GM06990 (cell line): ENCODE data around the gene OR6N1.

Source experiments
- DNase-seq: peaks from one replicate; pipeline ENCODE4 v3.0.0-alpha.2; 2011; ENCODE audit not compliant: insufficient read length; ENCODE audit errors: extremely low read depth
- H3K27me3 ChIP-seq: replicated peaks from 2 replicates; pipeline ENCODE4 v1.6.0; 2011; ENCODE audit warnings: low read length; ENCODE audit not compliant: control insufficient read depth, insufficient read depth
- H3K36me3 ChIP-seq: 2 replicates; pipeline ENCODE4 v1.5.1; 2011; ENCODE audit warnings: low read length; ENCODE audit not compliant: control insufficient read depth, insufficient read depth
- H3K4me3 ChIP-seq: replicated peaks from 2 replicates; pipeline ENCODE4 v1.5.1; 2011; ENCODE audit warnings: low read depth, mild to moderate bottlenecking, control low read depth, low read length
- TF ChIP-seq, protein P1 (sequence below): IDR thresholded peaks from 2 replicates; pipeline ENCODE4 v1.5.1; 2011; ENCODE audit warnings: low read length, control low read depth, mild to moderate bottlenecking, inconsistent platforms; ENCODE audit not compliant: insufficient read depth, poor library complexity, severe bottlenecking

The OR6N1 gene

DNA sequence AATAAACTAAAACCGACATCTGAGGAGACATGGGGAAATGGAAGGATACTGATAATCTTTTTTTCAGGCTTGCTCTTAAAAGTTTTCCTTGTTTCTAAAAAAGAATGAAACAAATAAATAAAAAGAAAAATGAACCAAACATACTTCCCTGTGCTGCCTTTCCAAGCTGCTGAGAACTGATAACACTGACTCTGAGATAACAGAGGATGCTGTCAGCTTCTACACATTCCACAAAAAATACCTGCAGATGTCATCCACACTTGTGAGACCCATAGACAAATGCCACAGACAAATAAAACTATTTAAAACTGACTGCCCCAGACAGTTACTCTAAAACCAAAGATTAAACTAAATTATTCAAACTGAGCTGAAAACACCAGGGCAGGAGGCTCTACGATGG, 39.5 kb downstream of the OR6N1 start:
- no peak for DNase-seq
- TF ChIP-seq, protein P1, sequence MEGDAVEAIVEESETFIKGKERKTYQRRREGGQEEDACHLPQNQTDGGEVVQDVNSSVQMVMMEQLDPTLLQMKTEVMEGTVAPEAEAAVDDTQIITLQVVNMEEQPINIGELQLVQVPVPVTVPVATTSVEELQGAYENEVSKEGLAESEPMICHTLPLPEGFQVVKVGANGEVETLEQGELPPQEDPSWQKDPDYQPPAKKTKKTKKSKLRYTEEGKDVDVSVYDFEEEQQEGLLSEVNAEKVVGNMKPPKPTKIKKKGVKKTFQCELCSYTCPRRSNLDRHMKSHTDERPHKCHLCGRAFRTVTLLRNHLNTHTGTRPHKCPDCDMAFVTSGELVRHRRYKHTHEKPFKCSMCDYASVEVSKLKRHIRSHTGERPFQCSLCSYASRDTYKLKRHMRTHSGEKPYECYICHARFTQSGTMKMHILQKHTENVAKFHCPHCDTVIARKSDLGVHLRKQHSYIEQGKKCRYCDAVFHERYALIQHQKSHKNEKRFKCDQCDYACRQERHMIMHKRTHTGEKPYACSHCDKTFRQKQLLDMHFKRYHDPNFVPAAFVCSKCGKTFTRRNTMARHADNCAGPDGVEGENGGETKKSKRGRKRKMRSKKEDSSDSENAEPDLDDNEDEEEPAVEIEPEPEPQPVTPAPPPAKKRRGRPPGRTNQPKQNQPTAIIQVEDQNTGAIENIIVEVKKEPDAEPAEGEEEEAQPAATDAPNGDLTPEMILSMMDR: no peak
- Histone ChIP-seq H3K4me3 (no peak overlapping the region), H3K36me3 (no peaks in the 10 kb centered on the region), H3K27me3 (no peaks in the 10 kb centered on the region)

- Histone ChIP-seq H3K36me3 (no peaks in the 10 kb centered on the region), H3K4me3 (no peak overlapping the region), H3K27me3 (no peaks in the 10 kb centered on the region)
- TF ChIP-seq, protein P1: no peak
- no peak for DNase-seq
Measured at GRCh38 chr1:158731707-158732106, 40.3 kb downstream of the OR6N1 start.

DNA sequence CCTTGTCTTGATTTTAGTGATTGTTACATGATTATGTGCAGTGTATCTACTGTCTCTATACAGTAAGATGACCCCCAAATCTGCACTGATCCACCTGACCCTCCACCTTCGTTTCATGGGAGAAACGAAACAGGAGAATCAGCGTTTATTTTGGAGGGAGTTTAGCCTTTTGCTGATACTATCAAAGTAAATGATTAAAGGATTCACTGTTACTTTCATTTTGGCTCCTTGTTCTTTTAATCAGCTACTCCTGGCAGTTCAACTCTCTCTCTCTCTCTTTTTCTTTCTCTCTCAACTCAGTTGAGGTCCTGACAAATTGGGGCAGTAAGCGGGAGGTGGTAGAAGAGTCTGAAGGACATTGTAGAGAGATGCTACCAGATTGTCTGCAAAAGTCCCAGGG, 41.5 kb downstream of the OR6N1 start:
- Histone ChIP-seq H3K27me3 (no peaks in the 10 kb centered on the region), H3K4me3 (no peak overlapping the region), H3K36me3 (no peaks in the 10 kb centered on the region)
- no peak for DNase-seq
- TF ChIP-seq, protein P1: no peak

DNA sequence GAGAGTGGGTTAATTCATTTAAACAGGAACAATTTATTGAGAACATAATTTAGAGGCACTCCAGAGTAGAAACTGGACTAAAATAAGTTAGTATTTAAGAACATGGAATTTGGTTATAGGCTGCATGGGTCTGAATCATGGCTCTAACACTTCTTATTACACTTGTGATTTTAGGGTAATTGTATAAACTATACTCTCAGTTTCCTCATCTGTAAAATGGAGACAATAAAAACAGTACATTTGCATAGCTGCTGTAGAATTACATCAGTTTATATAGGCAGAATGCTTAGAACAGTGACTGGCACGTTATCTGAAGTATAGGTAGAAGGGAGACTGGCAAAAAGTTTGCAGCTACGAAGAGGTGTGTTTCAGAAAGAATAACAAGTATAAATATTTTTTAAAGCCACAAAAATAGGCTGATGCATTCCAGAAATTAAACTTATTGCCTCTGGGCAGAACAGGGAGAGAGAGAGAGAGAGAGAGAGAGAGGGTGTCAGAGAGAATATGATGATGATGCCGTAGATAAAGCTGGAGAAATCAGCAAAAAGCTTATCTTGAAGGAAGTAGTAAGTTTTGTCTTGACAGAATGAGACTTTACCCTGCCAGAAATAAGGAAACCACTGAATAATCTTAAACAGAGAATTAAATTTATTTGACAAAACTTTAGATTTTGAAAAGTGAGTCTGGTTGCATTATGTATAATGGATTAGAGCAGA, 43.3 kb downstream of the OR6N1 start:
- DNase-seq: no peak

DNA sequence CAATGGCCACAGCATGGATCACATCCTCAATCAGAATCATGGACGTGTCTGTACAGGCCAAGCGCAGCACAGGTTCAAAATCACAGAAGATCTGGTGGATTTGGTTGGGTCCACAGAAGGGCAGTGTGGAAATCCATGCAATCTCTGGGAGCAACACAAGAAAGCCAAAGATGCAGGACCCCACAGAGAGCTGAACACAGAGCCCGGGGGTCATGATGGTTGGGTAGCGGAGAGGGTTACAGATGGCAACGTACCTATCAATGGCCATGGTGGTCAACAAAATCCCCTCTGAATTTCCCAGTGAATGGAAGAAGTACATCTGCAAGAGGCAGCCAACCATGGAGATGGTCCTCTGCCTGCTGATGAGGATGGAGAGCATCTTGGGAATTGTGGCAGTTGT, 47.6 kb downstream of the OR6N1 start:
- no peaks in the 10 kb centered on the region for H3K27me3 ChIP-seq
- H3K36me3 ChIP-seq: no peaks in the 10 kb centered on the region
- TF ChIP-seq, protein P1: no peak
- H3K4me3 ChIP-seq: no peak overlapping the region
- DNase-seq: no peak

More for the DNA sequence above, 43.3 kb downstream of the OR6N1 start:
- H3K36me3 ChIP-seq: no peaks in the 10 kb centered on the region
- TF ChIP-seq, protein P1: no peak
- no peaks in the 10 kb centered on the region for H3K27me3 ChIP-seq
- H3K4me3 ChIP-seq: no peak overlapping the region

DNA sequence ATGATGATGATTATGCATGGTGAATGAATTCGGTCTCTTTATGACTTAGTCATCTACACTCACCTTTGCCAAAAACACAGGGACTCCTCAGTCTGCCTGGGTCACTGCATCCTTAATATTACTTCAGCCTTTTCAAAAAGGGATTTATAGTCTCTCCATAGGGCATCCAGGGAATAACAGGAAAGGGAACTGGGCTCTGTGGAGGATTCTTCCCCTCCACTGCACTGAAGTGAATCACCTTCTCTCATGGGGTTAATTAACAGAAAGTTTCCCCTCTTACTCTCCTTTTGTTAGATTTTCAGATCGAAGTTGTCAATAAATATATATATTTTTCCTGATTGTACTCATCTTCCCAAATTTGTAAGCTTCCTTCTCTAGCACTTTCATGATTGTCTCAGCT, 51.4 kb downstream of the OR6N1 start, which contains the start of gene OR6K3:
TSS of gene OR6K3 (minus strand) at position 101 of the 400 bp plus-strand sequence. CDS start 2,605 bp downstream, outside the sequence.
- Histone ChIP-seq H3K27me3 (no peaks in the 10 kb centered on the region), H3K36me3 (no peaks in the 10 kb centered on the region), H3K4me3 (no peak within 1 kb of the TSS)
- DNase-seq: no peak
- TF ChIP-seq, protein P1: no peak
